Ascending aorta (tissue), 2 donors: ENCODE results near the gene SRR. TPM values are rescaled to one million over a fixed set of nuclear protein-coding genes. Genes with fewer than 3 reads are reported as not detected.

Source experiments
- DNase-seq, 2 donors: peaks; one replicate each; pipeline ENCODE4 v3.0.0-alpha.2; 2019; ENCODE audit warnings: low spot score in 2 of 2
- H3K27ac ChIP-seq, 2 donors: fragments of 200-600 bp; sonication (generic); one replicate each; pipeline ENCODE4 v1.5.1; 2016 to 2017; ENCODE audit warnings: mild to moderate bottlenecking in 1 of 2
- H3K27me3 ChIP-seq: fragments of 200-600 bp; sonication (generic); one replicate; pipeline ENCODE4 v1.5.1; 2017
- H3K36me3 ChIP-seq, 2 donors: fragments of 200-600 bp; sonication (generic); one replicate each; pipeline ENCODE4 v1.5.1; 2016
- H3K4me1 ChIP-seq, 2 donors: fragments of 200-600 bp; sonication (generic); one replicate each; pipeline ENCODE4 v1.5.1; 2016 to 2017; ENCODE audit warnings: mild to moderate bottlenecking in 1 of 2
- H3K4me3 ChIP-seq, 2 donors: fragments of 200-600 bp; sonication (generic); one replicate each; pipeline ENCODE4 v1.5.1; 2016 to 2017; ENCODE audit warnings: mild to moderate bottlenecking in 1 of 2
- H3K9me3 ChIP-seq, 2 donors: fragments of 200-600 bp; sonication (generic); one replicate each; pipeline ENCODE4 v1.5.1; 2016
- CTCF ChIP-seq, 3 experiments: fragments of 200-600 bp in 2 of 3; fragments of 450-650 bp in 1 of 3; sonication (generic) in 2 of 3; IDR thresholded peaks; one replicate each; pipeline ENCODE4 v1.5.1; 2016 to 2019; ENCODE audit warnings: antibody characterized with exemption in 3 of 3, mild to moderate bottlenecking in 1 of 3, moderate library complexity in 1 of 3
- intact Hi-C: fragments of 100-400 bp; cut with DNase I; formaldehyde crosslinking; loops from one replicate; pipeline ENCODE4 v1.15.1; 2023
- total RNA-seq: library from RNA; depleted of rRNA; stranded (reverse); fragments of >200 nt; gene quantifications from one replicate; pipeline ENCODE4 v1.1.0, GENCODE V29; 2016

SRR gene
- total RNA-seq, 1 donor from 2014 or later = not detected

- no peak overlapping the region for H3K27ac ChIP-seq
- DNase-seq = no peak
- no peaks in the 10 kb centered on the region for H3K27me3 ChIP-seq
- no peak overlapping the region for H3K4me3 ChIP-seq
- no peaks in the 10 kb centered on the region for H3K9me3 ChIP-seq
- intact Hi-C loops = no loop called here
- H3K4me1 ChIP-seq = no peaks in the 10 kb centered on the region
- no peak for TF ChIP-seq CTCF (IDR thresholded peaks at IDR 0.05)
- H3K36me3 ChIP-seq = peaks cover 9% of the 10 kb centered on the region in 2 donors
Measured at GRCh38 chr17:2347805-2348685, 44.3 kb downstream of the SRR start.

- TF ChIP-seq CTCF (IDR thresholded peaks at IDR 0.05) = no peak
- no peak overlapping the region for H3K4me3 ChIP-seq
- no peak for DNase-seq
- no peaks in the 10 kb centered on the region for H3K4me1 ChIP-seq
- no peaks in the 10 kb centered on the region for H3K36me3 ChIP-seq
- no peak overlapping the region for H3K27ac ChIP-seq
- intact Hi-C loops = no loop called here
- no peaks in the 10 kb centered on the region for H3K9me3 ChIP-seq
- no peaks in the 10 kb centered on the region for H3K27me3 ChIP-seq
Measured at GRCh38 chr17:2351269-2351668, 47.5 kb downstream of the SRR start.

GRCh38 chr17:2354311-2354710 lies 50.6 kb downstream of the SRR start:
- no peaks in the 10 kb centered on the region for H3K9me3 ChIP-seq
- H3K4me3 ChIP-seq = no peak overlapping the region
- no peak for DNase-seq
- H3K36me3 ChIP-seq = no peaks in the 10 kb centered on the region
- intact Hi-C loops = no loop called here
- no peaks in the 10 kb centered on the region for H3K4me1 ChIP-seq
- no peak for TF ChIP-seq CTCF (IDR thresholded peaks at IDR 0.05)
- no peaks in the 10 kb centered on the region for H3K27me3 ChIP-seq
- no peak overlapping the region for H3K27ac ChIP-seq

- no peak for TF ChIP-seq CTCF (IDR thresholded peaks at IDR 0.05)
- Histone ChIP-seq H3K4me1 (no peaks in the 10 kb centered on the region), H3K27ac (no peak overlapping the region), H3K9me3 (no peaks in the 10 kb centered on the region), H3K27me3 (no peaks in the 10 kb centered on the region), H3K4me3 (no peak overlapping the region), H3K36me3 (peaks cover 0 to 4% of the 10 kb centered on the region in 2 donors)
- intact Hi-C loops = no loop called here
- DNase-seq = no peak
Measured at GRCh38 chr17:2357237-2357636, 53.5 kb downstream of the SRR start.

- intact Hi-C loops = no loop called here
- Histone ChIP-seq H3K9me3 (no peaks in the 10 kb centered on the region), H3K27me3 (no peaks in the 10 kb centered on the region), H3K4me1 (no peaks in the 10 kb centered on the region), H3K27ac (no peak overlapping the region), H3K4me3 (no peak overlapping the region), H3K36me3 (peaks cover 6 to 9% of the 10 kb centered on the region in 2 donors)
- no peak for TF ChIP-seq CTCF (IDR thresholded peaks at IDR 0.05)
- no peak for DNase-seq
Measured at GRCh38 chr17:2357931-2358434, 54.2 kb downstream of the SRR start.
